Glomerular visceral epithelial cell (primary cell): ENCODE results near the gene HSPA12B.

ENCODE experiments used
- DNase-seq: peaks from one replicate; pipeline ENCODE4 v3.0.0-alpha.2; 2016; ENCODE audit errors: extremely low spot score

HSPA12B gene

DNA sequence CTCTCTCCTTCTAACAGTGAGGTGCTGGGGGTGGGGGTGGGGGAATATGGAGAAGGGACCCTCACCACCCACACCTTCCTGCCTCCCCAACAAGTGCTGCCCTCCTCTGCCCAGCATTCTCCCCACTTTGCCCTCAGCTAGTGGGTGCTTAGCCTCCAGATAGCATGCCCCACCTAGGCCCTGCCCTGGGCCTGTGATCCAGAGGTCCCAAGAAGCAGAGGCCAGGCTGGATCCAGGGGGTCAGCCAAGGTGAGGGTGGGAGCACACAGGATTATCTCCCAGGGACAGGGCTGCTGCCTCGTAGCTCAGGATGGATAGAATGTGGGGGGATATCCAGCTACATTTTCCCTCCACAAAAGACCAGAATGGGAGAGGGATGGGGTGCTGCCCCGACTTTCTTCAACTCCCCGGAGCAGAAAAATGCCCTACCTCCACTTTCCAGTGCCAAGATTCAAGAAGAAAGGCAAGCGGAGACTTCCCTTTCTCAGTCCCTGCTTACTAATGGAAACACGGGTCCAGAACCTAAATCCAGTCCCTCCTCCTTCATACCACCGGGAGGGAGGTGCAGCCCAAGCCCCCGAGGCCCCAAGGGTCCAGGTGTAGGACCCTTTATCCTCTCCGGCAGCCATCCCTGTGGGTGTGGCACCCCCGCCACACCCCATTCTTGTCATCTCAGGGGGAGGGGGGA lies 34.1 kb downstream of the HSPA12B start:
- no peak for DNase-seq

DNA sequence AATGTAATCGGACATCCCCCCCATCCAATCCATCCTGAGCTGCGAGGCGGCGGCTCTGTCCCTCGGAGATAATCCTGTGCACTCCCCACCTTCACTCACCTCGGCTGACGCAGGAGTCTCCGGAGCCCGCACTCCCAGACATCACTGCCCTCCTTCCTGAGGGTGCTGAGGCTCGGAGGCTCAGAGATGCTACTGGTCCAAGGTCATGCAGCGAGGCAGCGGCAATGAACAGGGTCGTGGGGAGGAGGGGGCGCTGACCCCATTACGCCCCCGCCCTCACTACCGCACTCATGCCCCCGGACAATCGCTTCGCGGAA lies 34.6 kb downstream of the HSPA12B start:
- DNase-seq, result no peak

DNA sequence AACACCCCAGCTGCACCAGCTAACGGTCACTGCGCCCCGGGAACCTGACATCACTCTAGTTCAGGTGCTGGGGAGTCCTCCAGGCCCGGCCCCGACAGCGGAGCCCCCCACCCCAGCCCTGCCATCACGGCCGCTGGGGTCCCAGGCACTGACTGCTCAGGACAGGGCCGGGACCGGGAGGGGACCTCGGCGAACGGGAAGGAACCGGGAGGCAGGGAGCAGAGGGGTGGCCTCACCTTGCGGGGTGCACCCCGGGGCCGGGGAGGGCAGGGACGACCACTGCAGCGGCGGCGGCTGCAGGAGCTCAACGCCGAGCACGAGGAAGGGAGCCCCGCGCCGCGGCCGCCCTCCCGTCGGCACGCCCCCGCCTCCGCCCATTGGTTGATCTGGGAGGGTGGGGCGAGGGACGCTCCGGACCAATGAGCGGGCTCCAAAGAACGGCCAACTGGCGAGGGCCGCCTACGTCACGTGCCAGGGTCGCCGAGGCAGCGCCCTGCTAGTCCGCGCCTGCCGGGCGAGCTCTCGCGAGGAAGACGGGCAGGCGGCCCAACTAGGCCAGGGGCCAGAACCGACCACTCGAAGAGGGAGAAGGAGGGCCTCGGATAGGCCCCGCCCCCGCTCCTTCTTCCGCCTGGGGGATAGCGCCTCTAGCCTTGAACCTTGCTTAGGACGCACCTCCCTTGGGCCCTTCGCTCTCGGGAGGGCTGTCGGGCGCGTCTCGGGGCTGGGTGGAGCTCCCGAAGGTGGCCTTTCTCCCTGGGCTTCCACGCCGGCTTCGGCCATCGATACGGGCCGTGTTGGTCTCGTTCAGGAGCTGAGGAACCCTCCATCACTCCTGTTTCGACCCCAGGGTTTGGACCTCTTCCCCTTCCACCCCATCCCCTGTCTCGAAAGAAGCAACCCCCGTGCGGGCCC lies 35.2 kb downstream of the HSPA12B start, which contains the start of gene ADISSP:
Gene ADISSP (minus strand): TSS at position 327 of the 915 bp plus-strand sequence. CDS start 7,653 bp downstream, outside the sequence.
- peak; percentile 99 for DNase-seq

DNA sequence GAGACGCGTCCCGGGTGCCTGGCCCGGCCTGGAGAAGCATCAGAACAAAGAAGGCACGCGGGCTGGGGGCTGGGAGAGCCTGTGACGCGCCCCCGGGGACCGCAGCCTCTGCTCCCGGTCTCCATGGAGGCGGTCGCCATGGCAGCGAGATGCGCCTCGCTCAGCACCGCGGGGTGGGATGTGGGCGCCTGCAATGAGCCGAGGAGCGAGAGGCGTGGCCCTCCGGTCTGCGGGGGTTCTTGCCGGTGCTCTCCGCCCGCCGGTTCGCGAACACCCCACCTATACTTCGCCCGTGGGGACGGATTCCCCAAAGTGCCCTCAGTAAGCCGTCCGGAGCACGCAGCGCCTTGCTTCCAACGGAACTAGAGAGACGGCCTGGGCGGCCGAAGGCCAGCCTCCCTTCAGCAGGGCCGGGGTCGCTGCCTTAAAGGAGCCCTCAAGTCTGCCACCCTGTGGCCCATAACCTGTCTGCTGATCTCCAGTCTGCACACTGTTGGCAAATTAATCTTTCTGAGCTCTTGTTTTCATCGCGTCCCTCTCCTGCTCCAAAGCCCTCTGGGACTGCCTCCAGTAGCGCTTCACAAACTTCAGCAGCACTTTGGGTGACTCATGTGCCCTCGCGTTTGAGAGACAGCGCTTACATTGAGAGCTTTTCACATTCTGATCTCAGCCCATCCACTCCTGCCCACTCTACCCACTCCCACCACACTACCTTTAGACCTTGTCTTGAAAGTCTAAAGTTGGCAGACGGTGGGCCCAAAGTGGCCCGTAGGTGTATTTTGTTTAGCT lies 36.1 kb downstream of the HSPA12B start:
- peak; percentile 87 for DNase-seq

DNA sequence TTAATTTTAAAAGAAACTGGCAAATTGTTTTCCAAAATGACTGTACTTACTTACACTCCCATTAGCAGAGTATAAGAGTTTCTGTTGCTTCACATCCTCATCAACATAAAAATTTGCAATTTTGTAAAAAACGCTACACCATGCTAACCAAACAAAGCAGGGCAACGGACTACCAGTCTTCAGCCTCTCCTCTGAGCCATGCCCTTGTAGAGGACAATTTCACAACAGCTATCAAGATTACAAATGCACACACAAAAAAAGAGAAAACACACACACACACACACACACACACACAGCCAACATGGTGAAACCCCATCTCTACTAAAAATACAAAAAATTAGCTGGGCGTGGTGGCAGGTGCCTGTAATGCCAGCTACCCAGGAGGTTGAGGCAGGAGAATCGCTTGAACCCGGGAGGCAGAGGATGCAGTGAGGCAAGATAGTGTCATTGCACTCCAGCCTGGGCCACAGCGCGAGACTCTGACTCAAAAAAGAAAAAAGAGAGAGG lies 39.1 kb downstream of the HSPA12B start:
- DNase-seq, result no peak

DNA sequence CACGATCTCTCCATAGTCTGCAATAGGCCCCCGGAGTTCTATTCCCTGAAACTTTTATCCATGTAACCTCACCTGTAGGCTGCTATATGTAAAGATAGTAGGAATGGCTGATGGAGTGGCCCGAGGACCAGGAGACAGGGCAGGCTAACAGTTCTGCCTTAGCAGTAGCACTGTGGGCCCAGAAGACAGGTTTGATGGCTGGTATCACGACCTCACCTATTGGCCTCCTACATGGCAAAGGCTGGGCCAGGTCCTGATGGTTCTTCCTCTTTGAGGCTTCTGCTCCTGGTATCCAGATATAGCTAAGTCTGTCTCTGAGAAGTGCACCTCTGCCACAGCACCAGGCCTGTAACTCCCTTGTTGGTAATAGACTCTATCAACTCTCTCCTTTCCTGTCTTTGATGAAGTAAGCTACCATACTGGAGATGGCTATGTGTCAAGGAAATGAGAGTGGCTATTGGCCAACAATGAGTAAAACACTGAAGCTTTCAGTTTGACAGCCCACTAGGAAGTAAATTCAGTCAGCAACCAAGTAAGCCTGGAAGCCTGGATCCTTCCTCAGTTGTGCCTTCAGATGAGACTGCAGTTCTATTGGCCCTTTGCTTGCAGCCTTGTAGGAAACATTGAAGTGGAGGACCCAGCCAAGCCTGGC lies 43.1 kb downstream of the HSPA12B start:
- DNase-seq, result no peak

DNA sequence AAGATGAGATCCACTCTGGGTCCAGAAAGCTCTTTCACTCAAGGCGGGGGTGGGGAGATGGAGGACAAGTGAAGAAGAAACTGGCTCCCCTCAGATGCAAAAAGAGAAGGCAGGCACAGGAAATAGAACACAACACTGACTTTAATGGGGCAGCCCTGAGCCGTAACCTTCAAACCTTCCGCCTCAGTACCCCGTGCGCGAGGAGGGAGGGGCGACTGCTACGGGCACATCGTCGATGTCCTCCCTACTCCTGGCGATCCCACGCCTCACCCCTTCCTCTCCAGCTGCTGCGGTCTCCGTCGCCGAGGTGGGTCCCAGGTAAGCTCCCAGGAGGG lies 44.9 kb downstream of the HSPA12B start:
- DNase-seq, result no peak

DNA sequence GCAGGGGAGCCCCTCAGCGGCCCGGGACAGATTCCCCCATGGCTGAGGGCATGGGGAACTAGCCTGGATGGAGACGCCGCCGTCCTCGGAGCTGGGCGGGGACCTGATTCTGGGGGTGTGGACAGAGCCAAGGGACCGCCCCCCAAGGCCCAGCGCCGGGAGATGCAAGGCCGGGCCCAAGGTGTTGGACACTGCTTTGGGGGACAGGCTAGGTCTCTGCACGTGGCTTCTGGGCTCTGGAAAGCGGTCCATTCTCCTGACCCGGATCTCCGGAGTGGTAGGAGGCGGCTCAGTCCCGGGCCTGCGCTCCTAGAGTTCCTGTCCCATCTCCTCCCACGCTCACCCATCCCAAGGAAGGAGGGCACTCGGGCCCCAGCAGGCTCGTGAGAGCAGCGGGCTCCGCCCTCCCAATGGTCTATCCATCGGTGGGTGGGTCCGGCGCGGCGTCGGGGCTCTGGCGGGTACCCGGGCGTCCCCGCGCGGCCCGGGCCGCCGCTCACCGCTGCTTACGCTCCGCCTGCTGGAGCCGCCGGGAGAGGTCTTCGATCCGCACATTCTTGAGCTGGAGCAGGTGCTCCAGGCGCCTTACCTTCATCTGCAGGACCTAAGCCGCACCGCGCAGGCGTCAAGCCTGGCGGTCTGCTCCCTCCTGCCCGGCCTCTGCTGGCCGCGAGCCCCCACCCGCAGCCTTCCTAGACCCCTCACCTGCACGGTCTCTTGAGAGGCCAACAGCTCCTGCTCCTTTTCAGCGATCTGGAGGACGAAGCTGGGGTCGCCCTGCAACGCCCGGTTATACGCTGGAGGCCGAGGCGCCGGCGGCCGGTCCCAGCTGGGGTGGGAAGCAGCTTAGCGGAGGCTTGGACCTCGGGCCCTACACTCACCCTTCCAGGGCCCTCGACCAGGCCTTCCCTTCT lies 45.5 kb downstream of the HSPA12B start:
- DNase-seq, result no peak

DNA sequence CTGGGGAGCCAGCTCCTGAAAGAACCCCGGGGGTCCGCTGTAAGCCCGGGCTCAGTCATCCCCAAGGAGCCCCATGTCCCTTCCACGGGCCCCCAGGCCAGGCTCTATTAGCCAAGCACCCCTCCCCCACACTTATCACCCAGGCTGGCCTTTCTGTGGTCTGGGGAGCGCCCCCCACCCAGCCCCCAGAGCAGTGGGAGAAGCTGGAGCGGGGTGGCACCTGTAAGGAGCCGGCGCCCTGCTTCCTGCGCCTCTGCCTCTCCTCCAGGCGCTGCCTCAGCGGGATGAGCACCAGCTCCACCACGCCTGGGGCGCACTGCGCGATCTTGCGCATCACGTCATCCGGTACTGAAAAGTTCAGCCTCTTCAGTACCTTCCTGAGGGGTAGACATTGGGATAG lies 46.5 kb downstream of the HSPA12B start:
- no peak for DNase-seq

DNA sequence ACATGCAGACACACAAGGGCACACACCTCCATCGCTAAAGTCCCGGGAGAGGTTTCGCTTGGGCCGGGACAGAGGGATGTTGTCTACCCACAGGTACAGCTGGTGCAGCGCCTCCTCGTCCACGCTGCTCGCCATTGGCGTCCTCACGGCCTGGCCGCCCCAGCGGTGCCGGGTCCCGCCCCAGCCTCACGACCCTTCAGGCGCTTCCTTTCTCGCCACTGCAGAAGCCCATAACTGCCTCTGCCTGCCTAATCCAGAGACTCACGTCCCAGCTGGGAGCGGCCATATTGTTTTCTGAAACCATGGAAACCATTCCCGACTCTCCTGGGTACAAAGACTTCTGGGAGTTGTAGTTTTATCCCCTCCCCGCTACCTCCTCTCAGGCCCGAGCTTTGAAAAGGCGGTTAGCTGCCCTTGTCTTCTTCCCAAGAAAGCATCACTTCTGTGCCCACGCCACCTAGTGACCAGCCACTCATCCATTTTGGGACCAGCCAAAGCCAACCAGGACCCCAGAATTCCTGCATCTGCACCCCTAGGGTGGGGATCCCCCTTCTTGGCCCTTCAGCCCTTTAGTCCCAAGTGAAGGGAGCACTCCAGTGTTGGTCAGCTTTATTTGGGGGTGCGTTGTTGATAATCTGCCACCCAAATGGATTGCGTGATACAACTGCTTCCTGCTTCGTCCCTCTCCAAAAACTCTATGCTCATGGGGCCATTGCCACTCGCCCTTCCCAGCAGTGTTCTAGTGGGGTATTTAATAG lies 48.8 kb downstream of the HSPA12B start, which contains the start of gene SPEF1:
Gene SPEF1 (minus strand): TSS at position 296 of the 758 bp plus-strand sequence. CDS start 161 bp downstream, at position 135.
- DNase-seq, result peak; percentile 94

DNA sequence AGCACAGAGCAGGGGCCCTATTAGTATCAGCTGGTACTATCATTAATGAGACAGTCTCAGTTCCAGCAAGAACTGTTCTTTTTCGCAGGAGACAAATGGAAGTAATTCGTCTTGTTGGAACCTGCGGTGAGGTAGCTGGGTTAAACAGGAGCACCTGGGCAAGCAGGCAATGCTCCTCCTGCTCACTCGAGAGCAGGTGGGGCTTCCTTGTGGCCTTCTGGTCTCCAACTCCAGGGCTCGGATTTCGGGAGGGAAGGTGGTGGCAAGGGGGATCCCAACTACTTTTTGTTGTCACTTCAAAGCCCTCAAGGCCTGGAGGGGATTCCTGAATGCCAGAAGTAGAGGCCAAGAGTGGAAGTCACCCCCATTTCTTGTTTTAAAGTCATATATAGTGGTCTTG lies 50.1 kb downstream of the HSPA12B start:
- no peak for DNase-seq

DNA sequence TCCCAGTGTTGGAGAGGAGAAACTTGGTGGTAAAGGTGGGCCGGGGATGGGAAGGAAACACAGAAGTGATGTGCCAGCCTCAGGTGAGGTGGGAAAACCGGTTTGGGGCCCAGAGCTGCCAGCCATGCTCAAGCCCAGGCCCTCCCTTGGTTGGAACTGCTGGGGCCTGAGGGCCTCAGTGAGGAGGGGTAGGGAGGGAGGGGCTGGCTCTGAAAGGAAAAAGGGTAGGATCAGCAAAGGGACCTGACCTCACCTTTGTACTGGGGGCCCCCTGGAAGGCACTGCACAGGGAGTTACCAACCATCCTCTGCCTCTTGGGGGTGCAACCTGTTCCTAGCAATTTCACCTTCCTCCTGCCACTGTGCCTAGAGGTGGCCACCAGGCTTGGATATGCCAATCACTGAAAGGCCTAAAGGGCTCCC lies 50.6 kb downstream of the HSPA12B start:
- DNase-seq, result no peak

DNA sequence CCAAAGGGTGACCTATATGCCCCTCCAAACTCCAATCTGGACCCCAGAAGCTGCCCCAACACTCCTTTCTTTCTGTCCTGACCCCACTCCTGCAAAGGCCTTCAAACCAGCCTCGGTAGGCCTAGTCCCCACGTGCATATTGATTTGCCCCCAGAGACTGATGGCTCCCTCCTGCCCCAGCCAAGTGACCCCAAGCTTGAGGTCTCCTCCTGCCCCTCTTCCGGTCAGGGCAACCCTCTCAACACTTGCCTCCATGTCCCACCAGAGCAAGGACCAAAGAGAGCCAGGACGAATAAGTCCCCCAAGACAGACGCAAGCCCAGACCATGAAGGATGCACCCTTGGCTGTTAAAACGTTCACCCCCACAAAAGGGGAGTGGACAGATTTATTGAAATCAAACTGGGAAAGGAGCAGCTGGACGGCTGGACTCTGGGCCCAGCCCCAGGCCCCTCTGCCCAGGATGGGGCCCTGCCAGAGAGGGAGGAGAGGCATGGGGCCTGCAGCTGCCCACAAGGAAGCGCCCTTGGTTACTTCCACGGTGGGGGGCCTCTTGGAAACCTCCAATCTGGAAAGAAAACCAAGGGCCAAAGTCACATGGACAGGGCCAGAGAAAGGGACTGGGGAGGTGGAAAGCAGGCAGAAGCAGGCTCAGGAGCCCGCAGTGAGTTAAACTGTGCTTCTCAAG lies 51.2 kb downstream of the HSPA12B start:
- DNase-seq, result no peak

DNA sequence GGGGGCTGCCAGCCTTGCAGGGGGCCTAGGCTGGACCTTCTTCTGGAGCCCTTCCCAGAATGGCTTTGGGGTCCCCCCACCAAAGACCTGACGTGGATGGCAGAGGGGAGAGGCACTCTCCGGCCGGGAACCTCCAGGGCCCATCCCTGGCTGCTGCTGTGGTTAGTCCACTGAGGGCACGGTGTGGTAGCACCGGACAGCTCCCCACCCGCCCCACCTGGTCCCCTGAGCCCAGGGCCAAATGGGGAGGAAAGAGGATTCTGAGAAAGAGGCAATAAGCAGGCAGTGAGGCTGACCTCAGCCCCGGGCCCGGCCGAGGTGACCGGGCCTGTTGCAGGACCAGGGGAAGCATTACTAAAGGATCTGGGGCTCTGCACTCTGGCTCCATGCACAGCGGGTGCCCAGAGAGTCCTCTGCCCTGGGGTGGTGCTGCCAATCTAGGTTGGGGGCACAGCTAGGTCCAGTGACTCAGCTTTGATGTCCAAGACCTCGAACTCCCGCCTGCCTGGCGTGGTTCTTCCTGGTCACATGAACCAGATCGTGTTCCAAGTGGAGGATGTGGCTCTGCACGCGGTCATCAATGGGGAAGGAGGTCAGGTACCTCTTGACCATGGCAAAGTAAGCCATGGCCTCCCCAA lies 51.9 kb downstream of the HSPA12B start:
- DNase-seq, result no peak

DNA sequence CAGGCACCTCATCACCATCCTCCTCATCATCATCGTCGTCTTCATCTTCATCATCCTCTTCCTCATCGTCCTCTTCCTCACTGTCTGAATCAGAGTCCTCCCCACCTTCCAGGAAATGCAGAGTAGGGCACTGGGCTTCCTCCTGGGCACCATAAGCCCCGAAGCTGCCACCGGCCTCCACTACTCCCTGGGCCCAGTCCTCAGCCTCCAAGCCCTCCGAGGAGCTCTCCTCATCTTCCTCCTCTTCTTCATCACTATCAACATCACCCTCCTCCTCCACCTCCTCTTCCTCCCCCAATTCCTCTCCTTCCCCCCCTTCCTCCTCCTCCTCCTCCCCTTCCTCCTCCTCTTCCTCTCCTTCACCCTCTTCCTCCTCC lies 52.4 kb downstream of the HSPA12B start:
- no peak for DNase-seq

DNA sequence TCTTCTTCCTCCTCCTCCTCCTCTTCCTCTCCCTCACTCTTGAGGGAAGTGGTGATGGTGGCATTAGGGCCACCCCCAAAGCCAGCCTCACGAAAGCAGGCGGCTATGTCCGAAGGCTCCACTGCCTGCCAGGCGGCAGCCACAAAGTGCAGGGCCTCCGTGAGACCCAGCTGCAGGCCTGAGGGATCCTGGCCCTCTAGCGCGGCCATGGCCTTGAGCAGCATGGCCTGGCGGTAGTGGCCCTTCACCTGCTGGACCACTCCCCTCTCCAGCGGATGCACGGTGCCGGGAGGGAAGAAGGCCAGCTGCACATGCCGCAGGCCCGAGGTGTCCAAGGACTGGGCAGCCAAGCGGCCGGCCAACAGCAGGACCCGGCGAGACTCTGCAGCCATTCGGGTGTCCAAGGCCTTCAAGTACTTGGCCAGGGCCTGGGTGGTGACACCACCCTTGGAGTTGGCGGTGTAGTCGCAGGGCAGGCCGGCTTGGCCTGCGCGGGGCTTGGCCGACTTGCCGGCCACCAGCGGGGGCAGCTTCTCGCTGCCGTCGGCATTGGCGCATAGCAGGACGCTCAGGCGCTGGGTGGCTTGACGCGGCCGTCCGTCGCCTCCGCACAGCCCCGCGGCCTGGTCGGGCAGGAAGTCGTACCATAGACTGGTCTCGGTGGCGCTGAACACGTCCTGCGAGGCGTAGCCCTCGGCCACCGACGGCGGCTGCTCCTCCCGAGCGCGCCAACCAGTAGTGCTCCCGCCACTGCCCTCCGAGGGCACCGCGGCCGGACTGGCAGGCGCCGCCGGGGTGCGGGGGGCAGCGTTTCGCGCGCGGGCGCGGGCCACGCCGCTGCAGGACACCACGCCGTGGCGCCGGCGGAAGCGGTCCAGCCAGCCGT lies 53.0 kb downstream of the HSPA12B start:
- DNase-seq, result no peak

DNA sequence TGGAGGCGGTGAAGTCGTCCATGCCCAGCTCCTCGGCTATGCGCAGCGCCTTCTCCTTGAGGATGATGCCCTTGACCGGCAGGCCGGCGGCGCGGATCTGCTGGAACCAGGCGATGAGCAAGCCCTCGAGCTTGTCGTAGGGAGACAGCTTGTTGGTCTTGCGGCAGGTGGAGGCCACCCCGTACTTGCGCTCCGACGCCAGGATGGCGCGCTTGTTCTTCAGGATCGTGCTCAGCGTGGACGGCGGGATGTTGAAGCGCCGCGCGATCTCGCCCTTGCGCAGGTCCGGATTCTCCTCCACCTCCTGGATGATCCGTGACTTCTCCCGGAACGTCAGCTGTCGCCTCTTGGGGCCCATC lies 53.6 kb downstream of the HSPA12B start:
- peak; percentile 64 for DNase-seq
